PC-3 (cell line): ENCODE data around the gene C6orf62.

Experiments used
- CTCF ChIP-seq: fragments of 300-600 bp; sonication (generic); conservative IDR thresholded peaks from 2 replicates; pipeline ENCODE4 v1.5.1; 2017; ENCODE audit warnings: antibody characterized with exemption, low read depth, mild to moderate bottlenecking, low read length
- EZH2 ChIP-seq: fragments of 300-600 bp; sonication (generic); IDR thresholded peaks from one replicate; pipeline ENCODE4 v1.6.1; 2017; ENCODE audit warnings: antibody characterized with exemption, mild to moderate bottlenecking, low read length; ENCODE audit not compliant: unreplicated experiment
- EZH2phosphoT487 ChIP-seq: fragments of 300-600 bp; sonication (generic); IDR thresholded peaks from 2 replicates; pipeline ENCODE4 v1.6.1; 2018; ENCODE audit warnings: mild to moderate bottlenecking, antibody characterized with exemption, low read length, borderline replicate concordance

- no peak for TF ChIP-seq EZH2phosphoT487
- TF ChIP-seq CTCF, result no peak
- TF ChIP-seq EZH2, result no peak
Observed at GRCh38 chr6:24723270-24723669, 4.3 kb upstream of the C6orf62 start.
